ENCODE data around the gene BMP2. TPM values are rescaled to one million over a fixed set of nuclear protein-coding genes. Genes with fewer than 3 reads are reported as not detected.

The BMP2 gene
- total and polyA plus RNA-seq, 2 experiments from 2014 or later: 0.73 to 1.0 TPM

DNA sequence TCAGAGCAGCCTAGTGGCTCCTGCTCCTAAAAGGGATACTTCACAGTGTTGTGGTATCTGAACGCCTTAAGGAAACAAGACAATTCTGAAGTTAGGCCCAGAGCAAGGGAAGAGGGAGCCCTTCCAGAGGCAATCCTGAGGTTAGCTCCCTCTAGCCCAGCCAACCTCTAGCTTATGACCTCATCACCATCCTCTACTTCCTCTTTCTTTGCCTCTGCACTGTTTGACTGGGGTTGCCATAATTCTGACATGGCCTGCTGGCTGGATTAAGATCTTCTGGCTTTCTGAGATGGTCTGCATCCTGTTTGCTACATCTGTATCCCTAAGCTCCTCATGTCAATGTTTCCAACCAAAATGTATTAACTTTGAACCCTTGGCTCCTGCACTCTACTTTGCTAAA, 23.3 kb upstream of the BMP2 start:
- H3K4me3 ChIP-seq: no peak overlapping the region
- no peaks in the 10 kb centered on the region for H3K4me1 ChIP-seq (ENCODE audit: insufficient read depth)
- Mint-ChIP-seq H3K36me3 (ENCODE audit: low read depth) (peaks cover 3% of the 10 kb centered on the region; the same call in 1 of the 3 replicates), H3K4me3 (no peak overlapping the region), H3K27ac (no peak overlapping the region), H3K27me3 (ENCODE audit: insufficient read depth, low read depth, poor library complexity) (peaks cover 2% of the 10 kb centered on the region), H3K9me3 (peaks cover 4% of the 10 kb centered on the region; the same call in 1 of the 3 replicates), H3K4me1 (peaks cover 3% of the 10 kb centered on the region; the same call in 2 of the 3 replicates)
- H3K79me2 ChIP-seq (replicated peaks; ENCODE audit: insufficient read depth): no peaks in the 10 kb centered on the region
- H3F3A ChIP-seq (replicated peaks; ENCODE audit: low read depth): no peaks in the 10 kb centered on the region
- no peaks in the 10 kb centered on the region for H3K36me3 ChIP-seq (ENCODE audit: insufficient read depth)
- no peak overlapping the region for H3K4me2 ChIP-seq
- no peak for ATAC-seq
- no peaks in the 10 kb centered on the region for H4K20me1 ChIP-seq (replicated peaks; ENCODE audit: insufficient read depth)
- TF ChIP-seq, protein P1, sequence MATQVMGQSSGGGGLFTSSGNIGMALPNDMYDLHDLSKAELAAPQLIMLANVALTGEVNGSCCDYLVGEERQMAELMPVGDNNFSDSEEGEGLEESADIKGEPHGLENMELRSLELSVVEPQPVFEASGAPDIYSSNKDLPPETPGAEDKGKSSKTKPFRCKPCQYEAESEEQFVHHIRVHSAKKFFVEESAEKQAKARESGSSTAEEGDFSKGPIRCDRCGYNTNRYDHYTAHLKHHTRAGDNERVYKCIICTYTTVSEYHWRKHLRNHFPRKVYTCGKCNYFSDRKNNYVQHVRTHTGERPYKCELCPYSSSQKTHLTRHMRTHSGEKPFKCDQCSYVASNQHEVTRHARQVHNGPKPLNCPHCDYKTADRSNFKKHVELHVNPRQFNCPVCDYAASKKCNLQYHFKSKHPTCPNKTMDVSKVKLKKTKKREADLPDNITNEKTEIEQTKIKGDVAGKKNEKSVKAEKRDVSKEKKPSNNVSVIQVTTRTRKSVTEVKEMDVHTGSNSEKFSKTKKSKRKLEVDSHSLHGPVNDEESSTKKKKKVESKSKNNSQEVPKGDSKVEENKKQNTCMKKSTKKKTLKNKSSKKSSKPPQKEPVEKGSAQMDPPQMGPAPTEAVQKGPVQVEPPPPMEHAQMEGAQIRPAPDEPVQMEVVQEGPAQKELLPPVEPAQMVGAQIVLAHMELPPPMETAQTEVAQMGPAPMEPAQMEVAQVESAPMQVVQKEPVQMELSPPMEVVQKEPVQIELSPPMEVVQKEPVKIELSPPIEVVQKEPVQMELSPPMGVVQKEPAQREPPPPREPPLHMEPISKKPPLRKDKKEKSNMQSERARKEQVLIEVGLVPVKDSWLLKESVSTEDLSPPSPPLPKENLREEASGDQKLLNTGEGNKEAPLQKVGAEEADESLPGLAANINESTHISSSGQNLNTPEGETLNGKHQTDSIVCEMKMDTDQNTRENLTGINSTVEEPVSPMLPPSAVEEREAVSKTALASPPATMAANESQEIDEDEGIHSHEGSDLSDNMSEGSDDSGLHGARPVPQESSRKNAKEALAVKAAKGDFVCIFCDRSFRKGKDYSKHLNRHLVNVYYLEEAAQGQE (IDR thresholded peaks at IDR 0.05; ENCODE audit: unreplicated experiment): no peak
- TF ChIP-seq, protein P2, sequence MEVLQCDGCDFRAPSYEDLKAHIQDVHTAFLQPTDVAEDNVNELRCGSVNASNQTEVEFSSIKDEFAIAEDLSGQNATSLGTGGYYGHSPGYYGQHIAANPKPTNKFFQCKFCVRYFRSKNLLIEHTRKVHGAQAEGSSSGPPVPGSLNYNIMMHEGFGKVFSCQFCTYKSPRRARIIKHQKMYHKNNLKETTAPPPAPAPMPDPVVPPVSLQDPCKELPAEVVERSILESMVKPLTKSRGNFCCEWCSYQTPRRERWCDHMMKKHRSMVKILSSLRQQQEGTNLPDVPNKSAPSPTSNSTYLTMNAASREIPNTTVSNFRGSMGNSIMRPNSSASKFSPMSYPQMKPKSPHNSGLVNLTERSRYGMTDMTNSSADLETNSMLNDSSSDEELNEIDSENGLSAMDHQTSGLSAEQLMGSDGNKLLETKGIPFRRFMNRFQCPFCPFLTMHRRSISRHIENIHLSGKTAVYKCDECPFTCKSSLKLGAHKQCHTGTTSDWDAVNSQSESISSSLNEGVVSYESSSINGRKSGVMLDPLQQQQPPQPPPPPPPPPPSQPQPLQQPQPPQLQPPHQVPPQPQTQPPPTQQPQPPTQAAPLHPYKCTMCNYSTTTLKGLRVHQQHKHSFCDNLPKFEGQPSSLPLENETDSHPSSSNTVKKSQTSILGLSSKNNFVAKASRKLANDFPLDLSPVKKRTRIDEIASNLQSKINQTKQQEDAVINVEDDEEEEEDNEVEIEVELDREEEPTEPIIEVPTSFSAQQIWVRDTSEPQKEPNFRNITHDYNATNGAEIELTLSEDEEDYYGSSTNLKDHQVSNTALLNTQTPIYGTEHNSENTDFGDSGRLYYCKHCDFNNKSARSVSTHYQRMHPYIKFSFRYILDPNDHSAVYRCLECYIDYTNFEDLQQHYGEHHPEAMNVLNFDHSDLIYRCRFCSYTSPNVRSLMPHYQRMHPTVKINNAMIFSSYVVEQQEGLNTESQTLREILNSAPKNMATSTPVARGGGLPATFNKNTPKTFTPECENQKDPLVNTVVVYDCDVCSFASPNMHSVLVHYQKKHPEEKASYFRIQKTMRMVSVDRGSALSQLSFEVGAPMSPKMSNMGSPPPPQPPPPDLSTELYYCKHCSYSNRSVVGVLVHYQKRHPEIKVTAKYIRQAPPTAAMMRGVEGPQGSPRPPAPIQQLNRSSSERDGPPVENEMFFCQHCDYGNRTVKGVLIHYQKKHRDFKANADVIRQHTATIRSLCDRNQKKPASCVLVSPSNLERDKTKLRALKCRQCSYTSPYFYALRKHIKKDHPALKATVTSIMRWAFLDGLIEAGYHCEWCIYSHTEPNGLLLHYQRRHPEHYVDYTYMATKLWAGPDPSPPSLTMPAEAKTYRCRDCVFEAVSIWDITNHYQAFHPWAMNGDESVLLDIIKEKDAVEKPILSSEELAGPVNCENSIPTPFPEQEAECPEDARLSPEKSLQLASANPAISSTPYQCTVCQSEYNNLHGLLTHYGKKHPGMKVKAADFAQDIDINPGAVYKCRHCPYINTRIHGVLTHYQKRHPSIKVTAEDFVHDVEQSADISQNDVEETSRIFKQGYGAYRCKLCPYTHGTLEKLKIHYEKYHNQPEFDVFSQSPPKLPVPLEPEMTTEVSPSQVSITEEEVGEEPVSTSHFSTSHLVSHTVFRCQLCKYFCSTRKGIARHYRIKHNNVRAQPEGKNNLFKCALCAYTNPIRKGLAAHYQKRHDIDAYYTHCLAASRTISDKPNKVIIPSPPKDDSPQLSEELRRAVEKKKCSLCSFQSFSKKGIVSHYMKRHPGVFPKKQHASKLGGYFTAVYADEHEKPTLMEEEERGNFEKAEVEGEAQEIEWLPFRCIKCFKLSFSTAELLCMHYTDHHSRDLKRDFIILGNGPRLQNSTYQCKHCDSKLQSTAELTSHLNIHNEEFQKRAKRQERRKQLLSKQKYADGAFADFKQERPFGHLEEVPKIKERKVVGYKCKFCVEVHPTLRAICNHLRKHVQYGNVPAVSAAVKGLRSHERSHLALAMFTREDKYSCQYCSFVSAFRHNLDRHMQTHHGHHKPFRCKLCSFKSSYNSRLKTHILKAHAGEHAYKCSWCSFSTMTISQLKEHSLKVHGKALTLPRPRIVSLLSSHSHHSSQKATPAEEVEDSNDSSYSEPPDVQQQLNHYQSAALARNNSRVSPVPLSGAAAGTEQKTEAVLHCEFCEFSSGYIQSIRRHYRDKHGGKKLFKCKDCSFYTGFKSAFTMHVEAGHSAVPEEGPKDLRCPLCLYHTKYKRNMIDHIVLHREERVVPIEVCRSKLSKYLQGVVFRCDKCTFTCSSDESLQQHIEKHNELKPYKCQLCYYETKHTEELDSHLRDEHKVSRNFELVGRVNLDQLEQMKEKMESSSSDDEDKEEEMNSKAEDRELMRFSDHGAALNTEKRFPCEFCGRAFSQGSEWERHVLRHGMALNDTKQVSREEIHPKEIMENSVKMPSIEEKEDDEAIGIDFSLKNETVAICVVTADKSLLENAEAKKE (CRISPR knock-in tag; IDR thresholded peaks at IDR 0.05): no peak
- TF ChIP-seq, protein P3, sequence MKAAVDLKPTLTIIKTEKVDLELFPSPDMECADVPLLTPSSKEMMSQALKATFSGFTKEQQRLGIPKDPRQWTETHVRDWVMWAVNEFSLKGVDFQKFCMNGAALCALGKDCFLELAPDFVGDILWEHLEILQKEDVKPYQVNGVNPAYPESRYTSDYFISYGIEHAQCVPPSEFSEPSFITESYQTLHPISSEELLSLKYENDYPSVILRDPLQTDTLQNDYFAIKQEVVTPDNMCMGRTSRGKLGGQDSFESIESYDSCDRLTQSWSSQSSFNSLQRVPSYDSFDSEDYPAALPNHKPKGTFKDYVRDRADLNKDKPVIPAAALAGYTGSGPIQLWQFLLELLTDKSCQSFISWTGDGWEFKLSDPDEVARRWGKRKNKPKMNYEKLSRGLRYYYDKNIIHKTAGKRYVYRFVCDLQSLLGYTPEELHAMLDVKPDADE (IDR thresholded peaks at IDR 0.05): no peak
- no peak for TF ChIP-seq EZH2 (IDR thresholded peaks at IDR 0.05; ENCODE audit: low read depth, unreplicated experiment)
- no peak for TF ChIP-seq ZNF331 (CRISPR knock-in tag; IDR thresholded peaks at IDR 0.05; ENCODE audit: low read depth)
- no peak for TF ChIP-seq ZNF114 (CRISPR knock-in tag; IDR thresholded peaks at IDR 0.05)
- TF ChIP-seq POLR2AphosphoS5 (IDR thresholded peaks at IDR 0.05; ENCODE audit: low read depth): no peak
- TF ChIP-seq JUNB (IDR thresholded peaks at IDR 0.05; ENCODE audit: unreplicated experiment): no peak
- no peak for TF ChIP-seq EZH2phosphoT487 (IDR thresholded peaks at IDR 0.05; ENCODE audit: unreplicated experiment)
- TF ChIP-seq CREB1 (CRISPR knock-in tag; IDR thresholded peaks at IDR 0.05; ENCODE audit: low read depth): no peak
- no peak for TF ChIP-seq NANOG (IDR thresholded peaks at IDR 0.05; ENCODE audit: borderline replicate concordance)
- TF ChIP-seq STAT1 (IDR thresholded peaks at IDR 0.05; ENCODE audit: unreplicated experiment): no peak
- TF ChIP-seq, protein P4, sequence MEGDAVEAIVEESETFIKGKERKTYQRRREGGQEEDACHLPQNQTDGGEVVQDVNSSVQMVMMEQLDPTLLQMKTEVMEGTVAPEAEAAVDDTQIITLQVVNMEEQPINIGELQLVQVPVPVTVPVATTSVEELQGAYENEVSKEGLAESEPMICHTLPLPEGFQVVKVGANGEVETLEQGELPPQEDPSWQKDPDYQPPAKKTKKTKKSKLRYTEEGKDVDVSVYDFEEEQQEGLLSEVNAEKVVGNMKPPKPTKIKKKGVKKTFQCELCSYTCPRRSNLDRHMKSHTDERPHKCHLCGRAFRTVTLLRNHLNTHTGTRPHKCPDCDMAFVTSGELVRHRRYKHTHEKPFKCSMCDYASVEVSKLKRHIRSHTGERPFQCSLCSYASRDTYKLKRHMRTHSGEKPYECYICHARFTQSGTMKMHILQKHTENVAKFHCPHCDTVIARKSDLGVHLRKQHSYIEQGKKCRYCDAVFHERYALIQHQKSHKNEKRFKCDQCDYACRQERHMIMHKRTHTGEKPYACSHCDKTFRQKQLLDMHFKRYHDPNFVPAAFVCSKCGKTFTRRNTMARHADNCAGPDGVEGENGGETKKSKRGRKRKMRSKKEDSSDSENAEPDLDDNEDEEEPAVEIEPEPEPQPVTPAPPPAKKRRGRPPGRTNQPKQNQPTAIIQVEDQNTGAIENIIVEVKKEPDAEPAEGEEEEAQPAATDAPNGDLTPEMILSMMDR (conservative IDR thresholded peaks at IDR 0.05; ENCODE audit: low read depth in 2 of 2): no peak
- DNase-seq (ENCODE audit: low spot score): no peak
- no peak overlapping the region for H2AFZ ChIP-seq
- no peak overlapping the region for H3K27ac ChIP-seq (ENCODE audit: low read depth)
- no peaks in the 10 kb centered on the region; the same call in 1 of the 2 replicates for H3K9me2 ChIP-seq (ENCODE audit: insufficient read depth)
- H3K27me3 ChIP-seq (ENCODE audit: insufficient read depth): no peaks in the 10 kb centered on the region
